ENCODE measurements around the gene RIT2. TPM values are rescaled to one million over a fixed set of nuclear protein-coding genes. Genes with fewer than 3 reads are reported as not detected.

RIT2 gene
- polyA plus RNA-seq, 1 of the 3 experiments (the other 2 are of a cell fraction): not detected

DNA sequence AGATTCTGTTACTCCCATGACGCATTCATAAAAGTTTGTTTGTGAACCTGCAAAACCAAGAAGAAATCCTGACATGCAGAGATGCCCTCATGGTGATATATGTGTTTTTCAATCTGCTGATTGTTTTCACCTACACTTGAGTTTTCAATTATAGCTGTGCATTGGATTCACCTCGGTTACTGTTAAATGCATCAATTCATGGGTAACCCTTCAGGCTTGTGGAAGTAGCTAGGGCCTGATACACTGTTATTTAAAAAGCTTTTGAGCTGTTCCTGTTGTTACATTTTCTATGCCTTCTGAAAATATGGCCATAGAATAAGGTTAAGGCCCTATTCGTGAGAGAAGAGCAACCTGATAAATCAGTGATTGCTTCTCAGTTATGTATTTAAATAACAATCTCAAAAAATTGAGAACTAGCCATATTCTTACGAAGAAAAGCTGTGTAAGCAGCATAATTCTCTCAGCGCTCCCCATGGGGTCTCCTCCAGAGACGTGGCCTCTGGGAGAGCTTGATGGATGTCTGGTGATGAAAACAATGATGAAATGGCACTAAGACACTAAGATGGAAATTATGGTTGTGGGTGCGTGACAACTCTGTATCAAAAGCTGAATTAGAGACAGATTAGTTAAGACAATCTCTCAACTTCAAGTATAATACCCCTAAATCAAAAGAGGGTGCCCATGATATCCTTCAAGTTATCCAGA, 60.5 kb downstream of the RIT2 start:
- no peaks in the 10 kb centered on the region for H4K20me1 ChIP-seq (ENCODE audit: insufficient read depth)

GRCh38 chr18:43049021-43049420, 66.5 kb downstream of the RIT2 start:
- no peak for DNase-seq
- no peak overlapping the region; the same call in 1 of the 2 replicates for H2AFZ ChIP-seq (ENCODE audit: low read depth)
- CTCF ChIA-PET: interaction anchor here (1.3 kb wide), 1 partner anchor 17 kb away, joined by 4 read pairs; no protein-coding TSS in a partner anchor
- no peak for TF ChIP-seq EZH2phosphoT487 (IDR thresholded peaks at IDR 0.05; ENCODE audit: borderline replicate concordance, low read depth)
- no peak for TF ChIP-seq USF2 (IDR thresholded peaks at IDR 0.05; ENCODE audit: borderline replicate concordance, low read depth, low read length)
- TF ChIP-seq, protein P1, sequence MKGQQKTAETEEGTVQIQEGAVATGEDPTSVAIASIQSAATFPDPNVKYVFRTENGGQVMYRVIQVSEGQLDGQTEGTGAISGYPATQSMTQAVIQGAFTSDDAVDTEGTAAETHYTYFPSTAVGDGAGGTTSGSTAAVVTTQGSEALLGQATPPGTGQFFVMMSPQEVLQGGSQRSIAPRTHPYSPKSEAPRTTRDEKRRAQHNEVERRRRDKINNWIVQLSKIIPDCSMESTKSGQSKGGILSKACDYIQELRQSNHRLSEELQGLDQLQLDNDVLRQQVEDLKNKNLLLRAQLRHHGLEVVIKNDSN (IDR thresholded peaks at IDR 0.05; ENCODE audit: borderline replicate concordance, low read depth): no peak
- TF ChIP-seq TAF1 (IDR thresholded peaks at IDR 0.05; ENCODE audit: borderline replicate concordance, low read depth, low read length): no peak
- no peak for TF ChIP-seq RXRA (IDR thresholded peaks at IDR 0.05; ENCODE audit: borderline replicate concordance, low read depth)
- TF ChIP-seq SIN3A (IDR thresholded peaks at IDR 0.05; ENCODE audit: borderline replicate concordance, low read depth, low read length): no peak
- TF ChIP-seq RCOR1 (IDR thresholded peaks at IDR 0.05; ENCODE audit: low read length): no peak
- no peak for TF ChIP-seq FOSL2 (IDR thresholded peaks at IDR 0.05; ENCODE audit: borderline replicate concordance, low read depth)
- no peak for TF ChIP-seq TEAD4 (IDR thresholded peaks at IDR 0.05; ENCODE audit: borderline replicate concordance, insufficient read depth)

More for the DNA sequence above, 60.5 kb downstream of the RIT2 start:
- H3K4me2 ChIP-seq: no peak overlapping the region
- no peak for TF ChIP-seq CHD2 (IDR thresholded peaks at IDR 0.05; ENCODE audit: low read length, partially characterized antibody)
- no peak for TF ChIP-seq TEAD4 (IDR thresholded peaks at IDR 0.05; ENCODE audit: borderline replicate concordance, insufficient read depth)
- TF ChIP-seq TCF12 (IDR thresholded peaks at IDR 0.05): no peak
- no peak for TF ChIP-seq RXRA (IDR thresholded peaks at IDR 0.05; ENCODE audit: borderline replicate concordance, low read depth)
- no peak for TF ChIP-seq TAF1 (IDR thresholded peaks at IDR 0.05; ENCODE audit: borderline replicate concordance, low read depth, low read length)
- no peak for TF ChIP-seq YY1 (IDR thresholded peaks at IDR 0.05; ENCODE audit: low read depth)
- no peak for TF ChIP-seq JUND (IDR thresholded peaks at IDR 0.05)
- TF ChIP-seq RCOR1 (IDR thresholded peaks at IDR 0.05; ENCODE audit: low read length): no peak
- TF ChIP-seq, protein P2, sequence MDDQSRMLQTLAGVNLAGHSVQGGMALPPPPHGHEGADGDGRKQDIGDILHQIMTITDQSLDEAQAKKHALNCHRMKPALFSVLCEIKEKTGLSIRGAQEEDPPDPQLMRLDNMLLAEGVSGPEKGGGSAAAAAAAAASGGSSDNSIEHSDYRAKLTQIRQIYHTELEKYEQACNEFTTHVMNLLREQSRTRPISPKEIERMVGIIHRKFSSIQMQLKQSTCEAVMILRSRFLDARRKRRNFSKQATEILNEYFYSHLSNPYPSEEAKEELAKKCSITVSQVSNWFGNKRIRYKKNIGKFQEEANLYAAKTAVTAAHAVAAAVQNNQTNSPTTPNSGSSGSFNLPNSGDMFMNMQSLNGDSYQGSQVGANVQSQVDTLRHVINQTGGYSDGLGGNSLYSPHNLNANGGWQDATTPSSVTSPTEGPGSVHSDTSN (IDR thresholded peaks at IDR 0.05): no peak
- no peak for TF ChIP-seq GATA2 (CRISPR knock-in tag; IDR thresholded peaks at IDR 0.05)
- TF ChIP-seq MAX (IDR thresholded peaks at IDR 0.05; ENCODE audit: low read depth): no peak
- TF ChIP-seq RFX5 (IDR thresholded peaks at IDR 0.05; ENCODE audit: low read length): no peak
- no peak for TF ChIP-seq ZBTB33 (IDR thresholded peaks at IDR 0.05; ENCODE audit: borderline replicate concordance, low read depth)
- no peak for TF ChIP-seq EP300 (IDR thresholded peaks at IDR 0.05; ENCODE audit: borderline replicate concordance in 1 of 2, low read depth in 1 of 2, low read length in 1 of 2)
- TF ChIP-seq EZH2phosphoT487 (IDR thresholded peaks at IDR 0.05; ENCODE audit: borderline replicate concordance, low read depth): no peak
- TF ChIP-seq POLR2AphosphoS5 (IDR thresholded peaks at IDR 0.05; ENCODE audit: low read depth, low read length): no peak
- 47% methylated on average over 7 of the region's 7 CpGs for WGBS (ENCODE audit: low lambda C conversion rate)
- H3K79me2 ChIP-seq (ENCODE audit: insufficient read depth): no peaks in the 10 kb centered on the region
- no peaks in the 10 kb centered on the region for H3K27me3 ChIP-seq (ENCODE audit: insufficient read depth)
- ChIA-PET CTCF (interaction anchor here (1.3 kb wide), 1 partner anchor 15 kb away, joined by 3 read pairs; no protein-coding TSS in a partner anchor), POLR2A (no interaction called here)
- no peaks in the 10 kb centered on the region for H3K4me1 ChIP-seq (ENCODE audit: control insufficient read depth in 1 of 2, insufficient read depth in 2 of 2, low read depth in 1 of 2, low read length in 1 of 2)
- H2AFZ ChIP-seq (ENCODE audit: low read depth): no peak overlapping the region
- no peak overlapping the region for H3K4me3 ChIP-seq (ENCODE audit: low read depth in 2 of 2, low read length in 1 of 2)
- H3K9me2 ChIP-seq: no peaks in the 10 kb centered on the region
- H3K27ac ChIP-seq (ENCODE audit: low read depth in 2 of 2, low read length in 1 of 2): no peak overlapping the region
- H3F3A ChIP-seq (replicated peaks; ENCODE audit: insufficient read depth): no peaks in the 10 kb centered on the region
- no peaks in the 10 kb centered on the region for H3K36me3 ChIP-seq (replicated peaks in 1 of 2; ENCODE audit: control insufficient read depth in 1 of 2, insufficient read depth in 2 of 2, low read length in 1 of 2)
- no peaks in the 10 kb centered on the region for H3K9me3 ChIP-seq
- no peak overlapping the region for H3K9ac ChIP-seq
- DNase-seq: no peak

More at GRCh38 chr18:43049021-43049420, 66.5 kb downstream of the RIT2 start:
- no peak overlapping the region for H3K4me2 ChIP-seq
- H3K27ac ChIP-seq (ENCODE audit: low read depth in 2 of 2, low read length in 1 of 2): no peak overlapping the region
- H4K20me1 ChIP-seq (ENCODE audit: insufficient read depth): no peaks in the 10 kb centered on the region
- POLR2A ChIA-PET: no interaction called here
- no peaks in the 10 kb centered on the region for H3F3A ChIP-seq (replicated peaks; ENCODE audit: insufficient read depth)
- H3K9me3 ChIP-seq: no peaks in the 10 kb centered on the region
- H3K4me1 ChIP-seq (ENCODE audit: control insufficient read depth in 1 of 2, insufficient read depth in 2 of 2, low read depth in 1 of 2, low read length in 1 of 2): no peaks in the 10 kb centered on the region
- no peaks in the 10 kb centered on the region for H3K36me3 ChIP-seq (replicated peaks in 1 of 2; ENCODE audit: control insufficient read depth in 1 of 2, insufficient read depth in 2 of 2, low read length in 1 of 2)
- H3K27me3 ChIP-seq (ENCODE audit: insufficient read depth): no peaks in the 10 kb centered on the region
- WGBS (ENCODE audit: low lambda C conversion rate): 54% methylated on average over 3 of the region's 3 CpGs
- H3K9ac ChIP-seq: no peak overlapping the region
- no peak overlapping the region for H3K4me3 ChIP-seq (ENCODE audit: low read depth in 2 of 2, low read length in 1 of 2)
- no peaks in the 10 kb centered on the region for H3K9me2 ChIP-seq
- no peaks in the 10 kb centered on the region for H3K79me2 ChIP-seq (ENCODE audit: insufficient read depth)
